Ishikawa (cell line): ENCODE data around the gene EDEM3.

Source experiments
- CEBPB ChIP-seq: IDR thresholded peaks from 2 replicates; pipeline ENCODE4 v1.6.1; 2012
- CREB1 ChIP-seq: IDR thresholded peaks from 2 replicates; pipeline ENCODE4 v1.6.1; 2012; ENCODE audit warnings: low read depth
- EGR1 ChIP-seq: IDR thresholded peaks from 2 replicates; pipeline ENCODE4 v1.6.1; 2012
- EP300 ChIP-seq: IDR thresholded peaks from 2 replicates; pipeline ENCODE4 v1.6.1; 2012; ENCODE audit warnings: borderline replicate concordance
- FOXM1 ChIP-seq: IDR thresholded peaks from 2 replicates; pipeline ENCODE4 v1.6.1; 2012; ENCODE audit warnings: low read depth, borderline replicate concordance
- NFIC ChIP-seq: IDR thresholded peaks from 2 replicates; pipeline ENCODE4 v1.6.1; 2012
- RAD21 ChIP-seq: IDR thresholded peaks from 2 replicates; pipeline ENCODE4 v1.6.1; 2012; ENCODE audit warnings: low read depth
- TAF1 ChIP-seq: IDR thresholded peaks from 2 replicates; pipeline ENCODE4 v1.6.1; 2012; ENCODE audit warnings: low read depth, mild to moderate bottlenecking
- TCF12 ChIP-seq: IDR thresholded peaks from 2 replicates; pipeline ENCODE4 v1.6.1; 2012; ENCODE audit warnings: low read depth
- TEAD4 ChIP-seq: IDR thresholded peaks from 2 replicates; pipeline ENCODE4 v1.6.1; 2012
- YY1 ChIP-seq: IDR thresholded peaks from 2 replicates; pipeline ENCODE4 v1.6.1; 2012; ENCODE audit warnings: low read depth
- ZBTB7A ChIP-seq: IDR thresholded peaks from 2 replicates; pipeline ENCODE4 v1.6.1; 2012; ENCODE audit warnings: low read depth
- TF ChIP-seq, protein P1 (sequence below): IDR thresholded peaks from 2 replicates; pipeline ENCODE4 v1.6.1; 2012
- TF ChIP-seq, protein P2 (sequence below): IDR thresholded peaks from 2 replicates; pipeline ENCODE4 v1.6.1; 2012
- TF ChIP-seq, protein P3 (sequence below): IDR thresholded peaks from 2 replicates; pipeline ENCODE4 v1.6.1; 2012; ENCODE audit warnings: low read depth, mild to moderate bottlenecking

EDEM3 gene

DNA sequence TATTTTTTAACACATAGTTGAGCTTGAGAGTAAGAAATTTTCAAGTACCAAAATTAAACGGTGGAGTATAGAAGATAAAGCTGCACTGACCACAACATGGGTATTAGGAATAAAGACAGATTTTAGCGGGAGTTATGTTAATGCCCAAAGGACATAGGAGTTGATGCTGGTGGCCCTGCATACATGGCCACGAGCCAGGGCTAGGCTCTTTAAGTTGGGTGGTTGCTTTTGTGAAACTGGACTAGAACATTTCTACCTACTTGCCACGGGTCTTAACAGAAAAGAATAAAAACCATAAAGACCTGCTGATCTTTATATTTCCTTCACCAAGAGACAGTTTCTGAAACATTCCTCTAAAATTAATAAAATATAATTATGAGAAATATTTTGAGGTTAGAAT is 14.9 kb downstream of the EDEM3 start:
- TF ChIP-seq CREB1: no peak
- TF ChIP-seq EGR1: no peak
- TF ChIP-seq NFIC: no peak
- TF ChIP-seq, protein P1, sequence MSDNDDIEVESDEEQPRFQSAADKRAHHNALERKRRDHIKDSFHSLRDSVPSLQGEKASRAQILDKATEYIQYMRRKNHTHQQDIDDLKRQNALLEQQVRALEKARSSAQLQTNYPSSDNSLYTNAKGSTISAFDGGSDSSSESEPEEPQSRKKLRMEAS: no peak
- TF ChIP-seq TEAD4: no peak
- TF ChIP-seq TAF1: no peak
- no peak for TF ChIP-seq EP300
- TF ChIP-seq FOXM1: no peak
- TF ChIP-seq, protein P2, sequence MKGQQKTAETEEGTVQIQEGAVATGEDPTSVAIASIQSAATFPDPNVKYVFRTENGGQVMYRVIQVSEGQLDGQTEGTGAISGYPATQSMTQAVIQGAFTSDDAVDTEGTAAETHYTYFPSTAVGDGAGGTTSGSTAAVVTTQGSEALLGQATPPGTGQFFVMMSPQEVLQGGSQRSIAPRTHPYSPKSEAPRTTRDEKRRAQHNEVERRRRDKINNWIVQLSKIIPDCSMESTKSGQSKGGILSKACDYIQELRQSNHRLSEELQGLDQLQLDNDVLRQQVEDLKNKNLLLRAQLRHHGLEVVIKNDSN: no peak
- no peak for TF ChIP-seq ZBTB7A
- no peak for TF ChIP-seq YY1
- TF ChIP-seq CEBPB: no peak
- TF ChIP-seq RAD21: no peak
- TF ChIP-seq, protein P3, sequence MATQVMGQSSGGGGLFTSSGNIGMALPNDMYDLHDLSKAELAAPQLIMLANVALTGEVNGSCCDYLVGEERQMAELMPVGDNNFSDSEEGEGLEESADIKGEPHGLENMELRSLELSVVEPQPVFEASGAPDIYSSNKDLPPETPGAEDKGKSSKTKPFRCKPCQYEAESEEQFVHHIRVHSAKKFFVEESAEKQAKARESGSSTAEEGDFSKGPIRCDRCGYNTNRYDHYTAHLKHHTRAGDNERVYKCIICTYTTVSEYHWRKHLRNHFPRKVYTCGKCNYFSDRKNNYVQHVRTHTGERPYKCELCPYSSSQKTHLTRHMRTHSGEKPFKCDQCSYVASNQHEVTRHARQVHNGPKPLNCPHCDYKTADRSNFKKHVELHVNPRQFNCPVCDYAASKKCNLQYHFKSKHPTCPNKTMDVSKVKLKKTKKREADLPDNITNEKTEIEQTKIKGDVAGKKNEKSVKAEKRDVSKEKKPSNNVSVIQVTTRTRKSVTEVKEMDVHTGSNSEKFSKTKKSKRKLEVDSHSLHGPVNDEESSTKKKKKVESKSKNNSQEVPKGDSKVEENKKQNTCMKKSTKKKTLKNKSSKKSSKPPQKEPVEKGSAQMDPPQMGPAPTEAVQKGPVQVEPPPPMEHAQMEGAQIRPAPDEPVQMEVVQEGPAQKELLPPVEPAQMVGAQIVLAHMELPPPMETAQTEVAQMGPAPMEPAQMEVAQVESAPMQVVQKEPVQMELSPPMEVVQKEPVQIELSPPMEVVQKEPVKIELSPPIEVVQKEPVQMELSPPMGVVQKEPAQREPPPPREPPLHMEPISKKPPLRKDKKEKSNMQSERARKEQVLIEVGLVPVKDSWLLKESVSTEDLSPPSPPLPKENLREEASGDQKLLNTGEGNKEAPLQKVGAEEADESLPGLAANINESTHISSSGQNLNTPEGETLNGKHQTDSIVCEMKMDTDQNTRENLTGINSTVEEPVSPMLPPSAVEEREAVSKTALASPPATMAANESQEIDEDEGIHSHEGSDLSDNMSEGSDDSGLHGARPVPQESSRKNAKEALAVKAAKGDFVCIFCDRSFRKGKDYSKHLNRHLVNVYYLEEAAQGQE: no peak
- TF ChIP-seq TCF12: no peak

DNA sequence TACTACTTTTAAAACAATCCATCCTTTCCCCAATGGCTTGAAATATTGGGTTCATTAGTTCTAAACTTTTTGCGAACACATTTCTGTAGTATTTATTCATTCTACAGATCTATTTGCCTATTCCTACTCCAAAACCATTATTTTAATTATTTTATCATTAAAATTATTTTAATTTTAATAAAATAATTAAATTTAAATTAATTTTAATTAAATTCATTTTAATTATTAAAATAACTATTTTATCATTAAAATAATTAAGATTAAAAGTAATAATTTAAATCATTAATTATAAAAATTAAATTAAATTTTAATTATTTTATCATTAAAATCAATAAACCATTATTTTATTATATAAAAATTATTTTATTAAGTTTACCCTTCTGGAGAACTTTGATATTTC is 15.6 kb downstream of the EDEM3 start:
- no peak for TF ChIP-seq FOXM1
- TF ChIP-seq, protein P3: no peak
- no peak for TF ChIP-seq ZBTB7A
- no peak for TF ChIP-seq TAF1
- TF ChIP-seq CEBPB: no peak
- TF ChIP-seq RAD21: no peak
- TF ChIP-seq EP300: no peak
- no peak for TF ChIP-seq YY1
- no peak for TF ChIP-seq CREB1
- TF ChIP-seq, protein P1: no peak
- TF ChIP-seq TEAD4: no peak
- TF ChIP-seq EGR1: no peak

DNA sequence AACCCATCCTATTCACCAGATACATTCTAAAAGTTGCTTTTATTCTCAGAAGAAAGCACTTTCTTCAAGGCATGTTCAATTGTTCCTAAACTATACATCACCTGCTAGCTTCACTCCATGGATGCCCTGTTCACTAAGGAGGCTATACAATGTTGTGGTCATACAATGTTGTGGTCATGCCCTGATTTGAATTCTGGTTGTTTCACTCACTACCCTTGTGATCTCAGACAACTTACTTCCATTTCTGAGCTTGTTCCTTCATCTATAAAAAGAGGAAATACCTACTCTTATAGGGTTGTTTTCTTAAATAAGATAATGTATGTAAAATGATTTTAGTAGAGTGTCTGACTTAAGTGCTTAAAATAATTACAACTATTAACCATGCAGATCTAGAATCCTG is 19.7 kb downstream of the EDEM3 start:
- TF ChIP-seq RAD21 (no peak), EP300 (no peak)

DNA sequence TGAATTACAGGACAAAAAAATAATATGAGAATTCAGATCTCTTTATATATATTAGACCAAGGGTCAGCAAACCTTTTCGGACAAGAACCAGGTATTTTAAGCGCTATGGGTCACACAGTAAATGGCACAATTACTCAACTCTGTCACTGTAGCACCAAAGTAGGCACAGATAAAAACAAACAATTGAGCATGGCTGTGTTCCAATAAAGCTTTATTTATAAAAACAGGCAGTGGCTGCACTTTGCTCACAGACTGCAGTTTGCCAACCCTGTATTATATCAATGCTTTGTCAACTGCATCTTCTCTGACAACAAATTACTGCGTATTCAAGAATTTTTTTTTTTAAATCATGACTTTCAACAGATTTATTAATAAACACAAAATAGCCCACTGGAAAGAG is 29.8 kb downstream of the EDEM3 start:
- TF ChIP-seq CEBPB (no peak), EP300 (no peak)

DNA sequence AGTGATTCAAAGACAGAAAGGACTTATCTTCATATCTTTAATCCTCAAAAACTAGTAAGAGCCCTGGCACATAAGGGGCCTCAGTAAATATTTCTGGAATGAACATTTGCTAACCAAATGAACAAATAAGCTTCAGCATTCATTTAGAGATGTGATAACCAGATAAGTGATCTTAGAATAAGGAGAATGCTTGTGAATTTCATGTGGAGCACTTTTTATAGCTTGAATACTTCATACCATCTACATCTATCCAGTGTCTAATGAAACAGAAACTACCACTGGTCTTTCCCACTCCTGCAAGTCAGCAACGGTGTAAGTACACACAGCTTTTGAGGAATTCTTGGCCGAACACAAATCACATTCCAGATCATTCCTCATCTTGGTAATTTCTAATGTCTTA is 38.5 kb downstream of the EDEM3 start:
- TF ChIP-seq ZBTB7A: no peak
- TF ChIP-seq CREB1: no peak
- no peak for TF ChIP-seq EP300
- no peak for TF ChIP-seq EGR1
- TF ChIP-seq, protein P2: no peak
- no peak for TF ChIP-seq NFIC
- no peak for TF ChIP-seq TCF12
- no peak for TF ChIP-seq FOXM1
- TF ChIP-seq RAD21: no peak
- no peak for TF ChIP-seq YY1

DNA sequence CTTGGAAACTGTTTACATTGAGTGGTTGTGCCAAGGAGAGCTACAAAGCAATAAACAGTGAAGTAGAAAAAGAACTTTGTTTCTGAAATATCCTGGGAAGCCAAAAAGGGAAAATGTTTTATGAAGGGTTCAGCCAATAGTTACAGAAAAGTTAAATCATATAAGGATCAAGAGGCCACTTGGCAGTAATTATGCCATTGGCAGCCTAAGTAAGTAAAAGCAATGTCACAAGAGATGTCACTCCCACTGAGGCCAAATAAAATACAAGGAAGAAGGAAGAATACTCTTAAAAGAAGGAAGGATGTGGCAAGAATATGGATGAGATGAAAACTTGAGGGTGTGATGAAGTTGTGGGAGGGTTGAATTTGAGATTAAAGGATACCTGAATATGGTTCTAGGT is 45.2 kb downstream of the EDEM3 start:
- TF ChIP-seq, protein P2: no peak
- TF ChIP-seq TAF1 (no peak), ZBTB7A (no peak), NFIC (no peak), CREB1 (no peak), EGR1 (no peak), TCF12 (no peak), TEAD4 (no peak)
- TF ChIP-seq, protein P3: no peak
